Glomerular visceral epithelial cell (primary cell): ENCODE results near the gene SPPL2A.

ENCODE experiments used
- DNase-seq: peaks from one replicate; pipeline ENCODE4 v3.0.0-alpha.2; 2016; ENCODE audit errors: extremely low spot score

Gene SPPL2A

DNA sequence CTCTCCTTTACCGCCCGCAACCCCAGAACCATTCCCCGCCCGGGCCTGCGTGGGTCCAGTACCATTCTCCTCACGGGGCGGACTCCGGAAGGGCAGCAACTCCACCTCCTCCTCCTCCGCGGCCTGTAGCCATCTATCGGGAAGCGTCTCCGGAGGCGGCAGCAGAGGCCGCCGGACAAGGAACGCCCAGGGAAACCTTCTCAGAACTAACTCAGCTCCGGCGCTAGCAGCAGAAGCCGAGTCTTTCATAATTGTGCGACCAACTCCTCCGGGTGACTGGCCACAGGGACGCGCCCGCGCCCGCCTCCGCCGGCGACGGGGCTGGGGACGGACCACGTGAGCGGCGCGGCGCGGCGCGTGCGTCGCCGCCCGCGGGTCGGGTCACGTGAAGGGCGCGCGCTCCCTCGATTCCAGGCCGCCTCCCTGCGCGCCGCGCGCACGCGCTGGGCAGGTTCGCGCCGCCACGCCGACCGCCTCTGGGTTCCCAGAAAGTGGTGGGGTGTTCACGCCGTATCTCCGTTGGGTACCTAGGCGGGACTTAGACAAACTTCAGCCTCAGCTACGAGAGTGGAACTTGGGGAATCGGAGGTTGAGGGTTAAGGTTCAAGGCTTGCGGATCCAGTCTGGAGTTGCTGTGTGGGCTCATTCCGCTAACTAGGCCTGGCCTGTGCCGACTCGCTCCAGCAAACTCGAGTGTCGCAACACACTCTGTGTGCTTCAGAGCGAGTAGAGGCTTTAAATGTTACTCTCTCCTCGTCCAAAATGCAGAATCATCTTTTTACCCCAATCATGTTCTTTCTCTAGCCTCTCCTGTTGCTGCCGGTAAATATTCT is 78.8 kb downstream of the SPPL2A start, which contains the start of gene TRPM7:
TRPM7 (minus strand) TSS at position 329 of the 833 bp plus-strand sequence; CDS start at position 65, 264 bp downstream.
- peak; percentile 88 for DNase-seq

- peak; percentile 56 for DNase-seq
These were observed 79.5 kb downstream of the SPPL2A start for GRCh38 chr15:50685976-50686468.

GRCh38 chr15:50685191-50685975 is 80.1 kb downstream of the SPPL2A start:
- DNase-seq, result peak; percentile 4

DNA sequence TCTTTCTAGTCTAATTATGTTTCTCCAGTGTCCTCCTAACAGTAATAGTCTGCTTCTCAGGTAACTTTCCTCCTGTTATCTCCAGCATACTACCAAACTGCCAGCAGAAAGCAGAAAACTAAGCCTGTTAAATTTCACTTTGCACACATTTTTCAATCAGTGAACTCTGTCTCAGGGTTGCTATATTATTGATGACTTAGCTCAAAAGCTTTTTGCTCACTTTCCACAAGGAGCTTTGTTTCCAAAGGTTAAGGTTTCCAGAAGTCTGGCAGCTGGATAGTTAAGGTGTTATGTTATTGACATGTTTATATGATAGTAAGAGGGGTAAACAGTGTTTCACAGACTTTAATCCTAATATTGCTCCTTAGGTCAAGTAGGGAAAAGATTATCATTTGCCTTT is 84.0 kb downstream of the SPPL2A start:
- DNase-seq, result no peak

- DNase-seq, result peak; percentile 86
These were observed 88.6 kb downstream of the SPPL2A start for GRCh38 chr15:50676799-50677483.

GRCh38 chr15:50675535-50676144 is 89.9 kb downstream of the SPPL2A start:
- peak; percentile 42 for DNase-seq

GRCh38 chr15:50670115-50670514 is 95.4 kb downstream of the SPPL2A start:
- DNase-seq, result no peak

GRCh38 chr15:50669611-50670010 is 95.9 kb downstream of the SPPL2A start:
- no peak for DNase-seq

GRCh38 chr15:50665938-50666337 is 99.6 kb downstream of the SPPL2A start:
- DNase-seq, result no peak

DNA sequence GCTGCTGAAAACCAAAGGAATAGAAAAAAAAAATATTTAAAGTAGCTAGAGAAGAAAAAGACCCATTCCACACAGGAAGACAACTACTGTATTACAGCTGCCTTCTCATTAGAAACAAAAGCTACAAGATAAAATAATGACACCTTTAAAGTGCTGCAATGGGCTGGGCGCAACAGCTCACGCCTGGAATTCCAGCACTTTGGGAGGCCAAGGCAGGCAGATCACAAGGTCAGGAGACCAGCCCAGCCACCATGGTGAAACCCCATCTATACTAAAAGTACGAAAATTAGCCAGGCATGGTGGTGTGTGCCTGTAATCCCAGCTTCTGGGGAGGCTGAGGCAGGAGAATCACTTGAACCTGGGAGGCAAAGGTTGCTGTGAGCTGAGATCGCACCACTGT is 110.0 kb downstream of the SPPL2A start:
- DNase-seq, result no peak

GRCh38 chr15:50653156-50653743 is 112.3 kb downstream of the SPPL2A start:
- no peak for DNase-seq

DNA sequence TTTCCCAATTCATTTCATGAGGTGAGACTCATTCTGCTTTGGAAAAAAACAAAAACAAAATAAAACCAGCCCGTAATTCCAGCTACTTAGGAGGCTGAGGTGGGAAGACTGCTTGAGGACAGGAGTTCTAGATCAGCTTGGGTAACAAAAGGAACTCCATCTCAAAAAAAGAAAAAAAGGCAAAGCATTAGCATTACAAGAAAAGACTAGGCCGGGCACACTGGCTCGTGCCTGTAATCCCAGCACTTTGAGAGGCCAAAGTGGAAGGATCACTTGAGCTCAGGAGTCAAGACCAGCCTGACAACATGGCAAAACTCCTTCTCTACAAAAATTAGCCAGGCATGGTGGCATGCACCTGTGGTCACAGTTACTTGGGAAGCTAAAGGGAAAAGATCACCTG is 112.8 kb downstream of the SPPL2A start:
- no peak for DNase-seq
